Measurements from ENCODE around the gene DTD1. TPM values are rescaled to one million over a fixed set of nuclear protein-coding genes. Genes with fewer than 3 reads are reported as not detected.

The DTD1 gene
- total and polyA plus RNA-seq, 2 donors: 13.2 to 16.9 TPM

GRCh38 chr20:18639501-18639979 is 51.7 kb downstream of the DTD1 start:
- Histone ChIP-seq H3K27me3 (ENCODE audit: control insufficient read depth in 2 of 2, insufficient read depth in 1 of 2, low read length in 1 of 2) (no peaks in the 10 kb centered on the region), H3K27ac (ENCODE audit: low read depth in 1 of 2, low read length in 1 of 2) (no peak overlapping the region), H3K4me1 (ENCODE audit: control insufficient read depth in 2 of 2, insufficient read depth in 2 of 2, low read length in 2 of 2) (no peaks in the 10 kb centered on the region), H3K4me3 (ENCODE audit: low read length in 2 of 2) (no peak overlapping the region), H3K36me3 (ENCODE audit: control insufficient read depth in 2 of 2, insufficient read depth in 2 of 2, low read length in 1 of 2) (no peaks in the 10 kb centered on the region), H3K9me3 (ENCODE audit: control insufficient read depth in 2 of 2, insufficient read depth in 1 of 2, low read length in 1 of 2) (no peaks in the 10 kb centered on the region)
- no peak for DNase-seq (ENCODE audit: low read depth in 6 of 9, low spot score in 9 of 9)
- WGBS: 94% methylated on average over 9 of the region's 9 CpGs

GRCh38 chr20:18645196-18645745 is 57.4 kb downstream of the DTD1 start:
- H3K27me3 ChIP-seq (ENCODE audit: control insufficient read depth in 2 of 2, insufficient read depth in 1 of 2, low read length in 1 of 2): no peaks in the 10 kb centered on the region
- H3K9me3 ChIP-seq (ENCODE audit: control insufficient read depth in 2 of 2, insufficient read depth in 1 of 2, low read length in 1 of 2): no peaks in the 10 kb centered on the region
- DNase-seq (ENCODE audit: low read depth in 6 of 9, low spot score in 9 of 9): no peak
- H3K27ac ChIP-seq (ENCODE audit: low read depth in 1 of 2, low read length in 1 of 2): no peak overlapping the region
- no peak overlapping the region for H3K4me3 ChIP-seq (ENCODE audit: low read length in 2 of 2)
- WGBS: 94% methylated on average over 3 of the region's 3 CpGs
- H3K36me3 ChIP-seq (ENCODE audit: control insufficient read depth in 2 of 2, insufficient read depth in 2 of 2, low read length in 1 of 2): no peaks in the 10 kb centered on the region
- no peaks in the 10 kb centered on the region for H3K4me1 ChIP-seq (ENCODE audit: control insufficient read depth in 2 of 2, insufficient read depth in 2 of 2, low read length in 2 of 2)

- Histone ChIP-seq H3K36me3 (ENCODE audit: control insufficient read depth in 2 of 2, insufficient read depth in 2 of 2, low read length in 1 of 2) (no peaks in the 10 kb centered on the region), H3K9me3 (ENCODE audit: control insufficient read depth in 2 of 2, insufficient read depth in 1 of 2, low read length in 1 of 2) (no peaks in the 10 kb centered on the region), H3K27me3 (ENCODE audit: control insufficient read depth in 2 of 2, insufficient read depth in 1 of 2, low read length in 1 of 2) (no peaks in the 10 kb centered on the region), H3K4me3 (ENCODE audit: low read length in 2 of 2) (no peak overlapping the region), H3K27ac (ENCODE audit: low read depth in 1 of 2, low read length in 1 of 2) (no peak overlapping the region), H3K4me1 (ENCODE audit: control insufficient read depth in 2 of 2, insufficient read depth in 2 of 2, low read length in 2 of 2) (no peaks in the 10 kb centered on the region)
- no peak for DNase-seq (ENCODE audit: low read depth in 6 of 9, low spot score in 9 of 9)
- 96% methylated on average over 6 of the region's 6 CpGs for WGBS
Observed at GRCh38 chr20:18645851-18646250, 58.0 kb downstream of the DTD1 start.

- H3K27ac ChIP-seq (ENCODE audit: low read depth in 1 of 2, low read length in 1 of 2): no peak overlapping the region
- DNase-seq (ENCODE audit: low read depth in 6 of 9, low spot score in 9 of 9): no peak
- H3K4me1 ChIP-seq (ENCODE audit: control insufficient read depth in 2 of 2, insufficient read depth in 2 of 2, low read length in 2 of 2): no peaks in the 10 kb centered on the region
- 47% methylated on average over 2 of the region's 2 CpGs for WGBS
- no peaks in the 10 kb centered on the region for H3K36me3 ChIP-seq (ENCODE audit: control insufficient read depth in 2 of 2, insufficient read depth in 2 of 2, low read length in 1 of 2)
- H3K27me3 ChIP-seq (ENCODE audit: control insufficient read depth in 2 of 2, insufficient read depth in 1 of 2, low read length in 1 of 2): no peaks in the 10 kb centered on the region
- H3K9me3 ChIP-seq (ENCODE audit: control insufficient read depth in 2 of 2, insufficient read depth in 1 of 2, low read length in 1 of 2): no peaks in the 10 kb centered on the region
- H3K4me3 ChIP-seq (ENCODE audit: low read length in 2 of 2): no peak overlapping the region
Observed at GRCh38 chr20:18647777-18648176, 59.9 kb downstream of the DTD1 start.

GRCh38 chr20:18650224-18650623 is 62.4 kb downstream of the DTD1 start:
- Histone ChIP-seq H3K27ac (ENCODE audit: low read depth in 1 of 2, low read length in 1 of 2) (no peak overlapping the region), H3K9me3 (ENCODE audit: control insufficient read depth in 2 of 2, insufficient read depth in 1 of 2, low read length in 1 of 2) (no peaks in the 10 kb centered on the region), H3K36me3 (ENCODE audit: control insufficient read depth in 2 of 2, insufficient read depth in 2 of 2, low read length in 1 of 2) (no peaks in the 10 kb centered on the region), H3K27me3 (ENCODE audit: control insufficient read depth in 2 of 2, insufficient read depth in 1 of 2, low read length in 1 of 2) (no peaks in the 10 kb centered on the region), H3K4me1 (ENCODE audit: control insufficient read depth in 2 of 2, insufficient read depth in 2 of 2, low read length in 2 of 2) (no peaks in the 10 kb centered on the region), H3K4me3 (ENCODE audit: low read length in 2 of 2) (no peak overlapping the region)
- WGBS: 93% methylated on average over 5 of the region's 5 CpGs
- no peak for DNase-seq (ENCODE audit: low read depth in 6 of 9, low spot score in 9 of 9)

GRCh38 chr20:18653736-18654447 is 66.0 kb downstream of the DTD1 start:
- DNase-seq (ENCODE audit: low read depth in 6 of 9, low spot score in 9 of 9): no peak
- Histone ChIP-seq H3K9me3 (ENCODE audit: control insufficient read depth in 2 of 2, insufficient read depth in 1 of 2, low read length in 1 of 2) (no peaks in the 10 kb centered on the region), H3K4me3 (ENCODE audit: low read length in 2 of 2) (no peak overlapping the region), H3K27me3 (ENCODE audit: control insufficient read depth in 2 of 2, insufficient read depth in 1 of 2, low read length in 1 of 2) (no peaks in the 10 kb centered on the region), H3K4me1 (ENCODE audit: control insufficient read depth in 2 of 2, insufficient read depth in 2 of 2, low read length in 2 of 2) (no peaks in the 10 kb centered on the region), H3K27ac (ENCODE audit: low read depth in 1 of 2, low read length in 1 of 2) (no peak overlapping the region), H3K36me3 (ENCODE audit: control insufficient read depth in 2 of 2, insufficient read depth in 2 of 2, low read length in 1 of 2) (no peaks in the 10 kb centered on the region)
- 85% methylated on average over 1 of the region's 1 CpG for WGBS

GRCh38 chr20:18654448-18654773 is 66.6 kb downstream of the DTD1 start:
- no peaks in the 10 kb centered on the region for H3K36me3 ChIP-seq (ENCODE audit: control insufficient read depth in 2 of 2, insufficient read depth in 2 of 2, low read length in 1 of 2)
- no peaks in the 10 kb centered on the region for H3K4me1 ChIP-seq (ENCODE audit: control insufficient read depth in 2 of 2, insufficient read depth in 2 of 2, low read length in 2 of 2)
- no peaks in the 10 kb centered on the region for H3K27me3 ChIP-seq (ENCODE audit: control insufficient read depth in 2 of 2, insufficient read depth in 1 of 2, low read length in 1 of 2)
- 96% methylated on average over 1 of the region's 1 CpG for whole genome bisulfite sequencing
- no peak overlapping the region for H3K4me3 ChIP-seq (ENCODE audit: low read length in 2 of 2)
- no peaks in the 10 kb centered on the region for H3K9me3 ChIP-seq (ENCODE audit: control insufficient read depth in 2 of 2, insufficient read depth in 1 of 2, low read length in 1 of 2)
- no peak overlapping the region for H3K27ac ChIP-seq (ENCODE audit: low read depth in 1 of 2, low read length in 1 of 2)
- DNase-seq (ENCODE audit: low read depth in 6 of 9, low spot score in 9 of 9): no peak

GRCh38 chr20:18657575-18657974 is 69.7 kb downstream of the DTD1 start:
- no peaks in the 10 kb centered on the region for H3K9me3 ChIP-seq (ENCODE audit: control insufficient read depth in 2 of 2, insufficient read depth in 1 of 2, low read length in 1 of 2)
- H3K4me3 ChIP-seq (ENCODE audit: low read length in 2 of 2): no peak overlapping the region
- no peak for DNase-seq (ENCODE audit: low read depth in 6 of 9, low spot score in 9 of 9)
- H3K4me1 ChIP-seq (ENCODE audit: control insufficient read depth in 2 of 2, insufficient read depth in 2 of 2, low read length in 2 of 2): no peaks in the 10 kb centered on the region
- no peaks in the 10 kb centered on the region for H3K36me3 ChIP-seq (ENCODE audit: control insufficient read depth in 2 of 2, insufficient read depth in 2 of 2, low read length in 1 of 2)
- no peaks in the 10 kb centered on the region for H3K27me3 ChIP-seq (ENCODE audit: control insufficient read depth in 2 of 2, insufficient read depth in 1 of 2, low read length in 1 of 2)
- H3K27ac ChIP-seq (ENCODE audit: low read depth in 1 of 2, low read length in 1 of 2): no peak overlapping the region
- 92% methylated on average over 4 of the region's 4 CpGs for WGBS

- WGBS: 98% methylated on average over 6 of the region's 6 CpGs
- DNase-seq (ENCODE audit: low read depth in 6 of 9, low spot score in 9 of 9): no peak
- no peak overlapping the region for H3K4me3 ChIP-seq (ENCODE audit: low read length in 2 of 2)
- H3K36me3 ChIP-seq (ENCODE audit: control insufficient read depth in 2 of 2, insufficient read depth in 2 of 2, low read length in 1 of 2): no peaks in the 10 kb centered on the region
- no peaks in the 10 kb centered on the region for H3K27me3 ChIP-seq (ENCODE audit: control insufficient read depth in 2 of 2, insufficient read depth in 1 of 2, low read length in 1 of 2)
- no peak overlapping the region for H3K27ac ChIP-seq (ENCODE audit: low read depth in 1 of 2, low read length in 1 of 2)
- no peaks in the 10 kb centered on the region for H3K4me1 ChIP-seq (ENCODE audit: control insufficient read depth in 2 of 2, insufficient read depth in 2 of 2, low read length in 2 of 2)
- H3K9me3 ChIP-seq (ENCODE audit: control insufficient read depth in 2 of 2, insufficient read depth in 1 of 2, low read length in 1 of 2): no peaks in the 10 kb centered on the region
Observed at GRCh38 chr20:18662279-18663040, 74.6 kb downstream of the DTD1 start.
